Fibroblast of pulmonary artery (primary cell): ENCODE measurements around the gene PTDSS2.
"Not testable (repeated sequence)": the region's sequence is repeated elsewhere in the genome, so short reads cannot be mapped to it uniquely, and the experiment has no call there.

Experiments used
- DNase-seq: peaks from one replicate; pipeline ENCODE4 v3.0.0-alpha.2; 2010; ENCODE audit warnings: low read depth
- H3K4me3 ChIP-seq: replicated peaks from 2 replicates; pipeline ENCODE4 v1.5.1; 2011; ENCODE audit warnings: low read depth, mild to moderate bottlenecking, control low read depth, low read length, moderate library complexity
- CTCF ChIP-seq: IDR thresholded peaks from 2 replicates; pipeline ENCODE4 v1.5.1; 2011; ENCODE audit warnings: mild to moderate bottlenecking, control low read depth, low read length, inconsistent platforms; ENCODE audit errors: missing control alignments

PTDSS2 gene

GRCh38 chr11:449889-450808 is at the start of gene PTDSS2:
Gene PTDSS2, plus strand, starts transcription at chr11:450279. Its CDS starts 177 bp downstream, at chr11:450456.
- peak; percentile 97 for DNase-seq
- peak within 1 kb of the TSS; percentile 68 for H3K4me3 ChIP-seq
- no peak for TF ChIP-seq CTCF

GRCh38 chr11:401196-401595 is 48.9 kb upstream of the PTDSS2 start:
- not testable (repeated sequence) for H3K4me3 ChIP-seq, DNase-seq

GRCh38 chr11:403021-403760 is 46.9 kb upstream of the PTDSS2 start:
- TF ChIP-seq CTCF = no peak
- no peak overlapping the region for H3K4me3 ChIP-seq
- no peak for DNase-seq

- no peak for TF ChIP-seq CTCF
- no peak for DNase-seq
- H3K4me3 ChIP-seq = no peak overlapping the region
Measured at GRCh38 chr11:403761-404431, 46.2 kb upstream of the PTDSS2 start.

- DNase-seq = no peak
- no peak for TF ChIP-seq CTCF
Measured at GRCh38 chr11:404551-405264, 45.4 kb upstream of the PTDSS2 start.

GRCh38 chr11:405323-405953 is 44.6 kb upstream of the PTDSS2 start:
- DNase-seq = peak; percentile 26
- TF ChIP-seq CTCF = no peak
- H3K4me3 ChIP-seq = no peak overlapping the region

More at GRCh38 chr11:404551-405264, 45.4 kb upstream of the PTDSS2 start:
- H3K4me3 ChIP-seq = no peak overlapping the region
